Activated CD8-positive, alpha-beta memory T cell treated with anti-CD3 and anti-CD28 coated beads for 36 hours (primary cell): ENCODE data around the gene MALAT1. TPM values are rescaled to one million over a fixed set of nuclear protein-coding genes. Genes with fewer than 3 reads are reported as not detected.
"Not testable (repeated sequence)": the region's sequence is repeated elsewhere in the genome, so short reads cannot be mapped to it uniquely, and the experiment has no call there.

Source experiments
- CTCF ChIA-PET: fragments of 350-600 bp; sonication (Branson Sonifier 250); formaldehyde crosslinking; loops from one replicate; lab custom pipeline; 2021; ENCODE audit warnings: antibody characterized with exemption; lab: Charles Lee
- POLR2A ChIA-PET: fragments of 350-600 bp; sonication (Branson Sonifier 250); formaldehyde crosslinking; loops from one replicate; lab custom pipeline; 2021; ENCODE audit warnings: antibody characterized with exemption; lab: Charles Lee
- total RNA-seq, 2 experiments: library from RNA; stranded (reverse); gene quantifications; one replicate each; pipeline ENCODE4 v1.2.3, GENCODE V29; 2021

Gene MALAT1
- total RNA-seq, 2 experiments from 2014 or later: 3,032 to 3,074 TPM

- POLR2A ChIA-PET: interaction anchor here (0.7 to 16.1 kb wide), 7 partner anchors 9 to 399 kb away, joined by 3 to 2088 read pairs (median 7); partner anchors contain the start of genes NEAT1 and SLC25A45
- CTCF ChIA-PET: interaction anchor here (1.0 to 22.9 kb wide), 2 partner anchors 73 to 82 kb away, joined by 3 to 423 read pairs; partner anchors contain the start of genes EHBP1L1 and NEAT1
Measured at GRCh38 chr11:65502555-65503367, 3.9 kb downstream of the MALAT1 start.

GRCh38 chr11:65503368-65503948 lies 4.6 kb downstream of the MALAT1 start:
- CTCF ChIA-PET: interaction anchor here (22.9 kb wide), 1 partner anchor 82 kb away, joined by 423 read pairs; the partner anchor contains the start of gene NEAT1
- POLR2A ChIA-PET: interaction anchor here (0.6 to 16.1 kb wide), 8 partner anchors 10 to 83 kb away, joined by 3 to 2088 read pairs (median 4); partner anchors contain the start of gene NEAT1

GRCh38 chr11:65503949-65504673 lies 5.3 kb downstream of the MALAT1 start:
- ChIA-PET CTCF (interaction anchor here (1.1 to 22.9 kb wide), 2 partner anchors 35 to 83 kb away, joined by 3 to 423 read pairs; partner anchors contain the start of gene NEAT1), POLR2A (interaction anchor here (0.6 to 16.1 kb wide), 9 partner anchors 10 to 157 kb away, joined by 4 to 2088 read pairs (median 4); partner anchors contain the start of gene NEAT1)

GRCh38 chr11:65504674-65505465 lies 6.0 kb downstream of the MALAT1 start:
- ChIA-PET CTCF (interaction anchor here (0.9 to 22.9 kb wide), 4 partner anchors 9 to 84 kb away, joined by 3 to 423 read pairs (median 3); partner anchors contain the start of gene NEAT1), POLR2A (interaction anchor here (0.6 to 16.1 kb wide), 11 partner anchors 7 to 156 kb away, joined by 3 to 2088 read pairs (median 5); partner anchors contain the start of genes MALAT1 and NEAT1)

GRCh38 chr11:65505466-65506289 lies 6.8 kb downstream of the MALAT1 start:
- CTCF ChIA-PET: interaction anchor here (0.7 to 22.9 kb wide), 4 partner anchors 10 to 85 kb away, joined by 3 to 423 read pairs (median 3); partner anchors contain the start of gene NEAT1
- POLR2A ChIA-PET: interaction anchor here (0.6 to 16.1 kb wide), 14 partner anchors 7 to 124 kb away, joined by 3 to 2088 read pairs (median 6); partner anchors contain the start of genes FAM89B, MALAT1 and NEAT1

- ChIA-PET CTCF (interaction anchor here (0.7 to 22.9 kb wide), 3 partner anchors 9 to 85 kb away, joined by 3 to 423 read pairs (median 35); partner anchors contain the start of genes MALAT1 and NEAT1), POLR2A (interaction anchor here (0.5 to 16.1 kb wide), 11 partner anchors 8 to 173 kb away, joined by 3 to 2088 read pairs (median 11); partner anchors contain the start of genes DPF2, FAM89B, MALAT1 and NEAT1)
Measured at GRCh38 chr11:65506290-65506771, 7.5 kb downstream of the MALAT1 start.

- ChIA-PET POLR2A (interaction anchor here (0.5 to 16.1 kb wide), 16 partner anchors 9 to 384 kb away, joined by 3 to 2088 read pairs (median 7); partner anchors contain the start of genes CCDC85B, DPF2, MALAT1 and NEAT1), CTCF (interaction anchor here (0.5 to 22.9 kb wide), 6 partner anchors 9 to 86 kb away, joined by 3 to 423 read pairs (median 7); partner anchors contain the start of genes MALAT1 and NEAT1)
Measured at GRCh38 chr11:65506772-65507505, 8.1 kb downstream of the MALAT1 start.

GRCh38 chr11:65512311-65512710 lies 13.5 kb downstream of the MALAT1 start:
- CTCF ChIA-PET: interaction anchor here (0.7 to 22.9 kb wide), 4 partner anchors 91 to 223 kb away, joined by 3 to 423 read pairs (median 4); partner anchors contain the start of genes FRMD8 and NEAT1
- POLR2A ChIA-PET: interaction anchor here (16.1 kb wide), 1 partner anchor 90 kb away, joined by 2088 read pairs; the partner anchor contains the start of gene NEAT1

GRCh38 chr11:65516135-65516968 lies 17.5 kb downstream of the MALAT1 start:
- POLR2A ChIA-PET: interaction anchor here (0.6 to 1.2 kb wide), 2 partner anchors 130 to 202 kb away, joined by 3 read pairs; partner anchors contain the start of gene FRMD8
- CTCF ChIA-PET: interaction anchor here (0.8 to 22.9 kb wide), 4 partner anchors 8 to 95 kb away, joined by 3 to 423 read pairs (median 4); partner anchors contain the start of gene NEAT1

GRCh38 chr11:65518941-65519549 lies 20.2 kb downstream of the MALAT1 start:
- CTCF ChIA-PET: interaction anchor here (2.4 kb wide), 1 partner anchor 8 kb away, joined by 6 read pairs; no protein-coding TSS in a partner anchor
- POLR2A ChIA-PET: not testable (repeated sequence)

GRCh38 chr11:65521777-65522521 lies 23.1 kb downstream of the MALAT1 start:
- POLR2A ChIA-PET: not testable (repeated sequence)
- CTCF ChIA-PET: interaction anchor here (2.4 kb wide), 1 partner anchor 11 kb away, joined by 6 read pairs; no protein-coding TSS in a partner anchor

- POLR2A ChIA-PET, CTCF ChIA-PET: not testable (repeated sequence)
Measured at GRCh38 chr11:65522718-65523630, 24.1 kb downstream of the MALAT1 start.
